HG03521 (cell line): Measurements from ENCODE around the gene NSG1.
"Not testable (repeated sequence)": the region's sequence is repeated elsewhere in the genome, so short reads cannot be mapped to it uniquely, and the experiment has no call there.

ENCODE experiments used
- ATAC-seq: cut with Tn5 transposase; IDR thresholded peaks from one replicate; pipeline ENCODE4 v1.9.1; 2021; ENCODE audit warnings: mild to moderate bottlenecking, moderate library complexity; ENCODE audit not compliant: unreplicated experiment

Gene NSG1

DNA sequence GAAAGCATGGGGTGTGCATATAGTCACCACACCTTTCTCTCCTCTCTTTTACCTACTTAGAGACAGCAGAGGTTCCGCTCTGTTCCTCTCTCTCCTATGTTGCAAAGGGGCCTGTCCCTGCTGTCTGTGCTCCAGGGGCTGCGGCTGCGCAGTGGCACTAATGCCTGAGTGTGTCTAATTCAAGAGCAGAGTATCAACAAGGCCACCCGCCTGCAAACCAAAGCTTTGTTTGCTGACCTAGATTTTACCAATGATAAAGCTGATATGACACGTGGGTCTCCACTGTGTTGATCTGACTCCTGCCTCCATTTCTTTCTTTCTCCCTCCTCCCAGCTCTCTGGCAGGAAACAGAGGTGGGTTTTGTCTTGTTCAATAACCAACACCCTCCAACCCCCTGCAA lies 74.9 kb downstream of the NSG1 start:
- no peak for ATAC-seq

DNA sequence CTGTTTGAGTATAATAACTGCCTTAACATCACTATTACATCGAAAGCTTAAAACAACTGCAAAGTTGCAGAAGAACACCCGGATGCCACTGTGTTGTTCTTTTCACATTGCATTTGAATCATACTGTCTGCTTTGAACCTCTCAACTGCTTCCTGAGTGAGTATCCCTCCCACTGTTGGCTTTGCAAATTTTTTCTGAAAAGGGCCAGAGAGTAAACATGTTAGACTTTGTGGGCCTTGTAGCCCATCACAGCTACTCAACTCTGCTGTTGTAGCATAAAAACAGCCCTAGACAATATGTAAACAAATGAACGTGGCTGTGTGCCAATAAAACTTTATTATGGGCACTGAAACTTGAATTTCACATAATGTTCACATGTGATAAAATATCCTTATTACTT lies 76.1 kb downstream of the NSG1 start:
- no peak for ATAC-seq

DNA sequence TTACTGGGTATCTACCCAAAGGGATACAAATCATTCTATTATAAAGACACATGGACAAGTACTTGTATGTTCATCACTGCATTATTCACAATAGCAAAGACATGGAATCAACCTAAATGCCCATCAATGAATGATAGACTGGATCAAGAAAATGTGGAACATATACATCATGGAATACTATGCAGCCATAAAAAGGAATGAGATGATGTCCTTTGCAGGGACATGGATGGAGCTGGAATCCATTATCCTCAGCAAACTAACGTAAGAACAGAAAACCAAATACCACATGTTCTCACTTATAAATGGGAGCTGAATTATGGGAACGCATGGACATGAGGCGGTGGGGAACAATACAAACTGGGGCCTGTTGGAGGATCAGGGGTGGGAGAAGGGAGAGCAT lies 78.3 kb downstream of the NSG1 start:
- not testable (repeated sequence) for ATAC-seq
